Kidney (tissue), 14 donors: ENCODE measurements around the gene P3H3. TPM values are rescaled to one million over a fixed set of nuclear protein-coding genes. Genes with fewer than 3 reads are reported as not detected.
A peak's percentile ranks its signal among the peaks of the same experiment; 100 is the strongest.

Experiments used
- DNase-seq, 5 donors: peaks; one replicate each; pipeline ENCODE4 v3.0.0-alpha.2; 2013 to 2020
- FAIRE-seq: peaks from 2 replicates; lab custom pipeline; 2012; peaks lifted over from hg19 to GRCh38; lab: Jason Lieb, UNC
- H3K27ac ChIP-seq, 2 donors: one replicate each; pipeline ENCODE4 v1.7.0; 2013; ENCODE audit warnings: low read depth in 2 of 2, low read length in 2 of 2, inconsistent platforms in 1 of 2
- H3K27me3 ChIP-seq: one replicate; pipeline ENCODE4 v1.7.1; 2013; ENCODE audit warnings: low read length, inconsistent platforms; ENCODE audit not compliant: control insufficient read depth, insufficient read depth
- H3K36me3 ChIP-seq, 3 donors: one replicate each; pipeline versions ENCODE4 v1.7.0 to v1.7.1; 2013; ENCODE audit warnings: low read length in 3 of 3, control low read depth in 1 of 3, inconsistent platforms in 1 of 3; ENCODE audit not compliant: insufficient read depth in 3 of 3, control insufficient read depth in 2 of 3
- H3K4me1 ChIP-seq, 3 donors: one replicate each; pipeline versions ENCODE4 v1.7.0 to v1.7.1; 2013; ENCODE audit warnings: low read length in 3 of 3, inconsistent platforms in 1 of 3, low read depth in 1 of 3; ENCODE audit not compliant: control insufficient read depth in 2 of 3, insufficient read depth in 2 of 3
- H3K4me3 ChIP-seq, 3 donors: one replicate each; pipeline versions ENCODE4 v1.7.0 to v1.8.1; 2013; ENCODE audit warnings: low read length in 3 of 3, control low read depth in 1 of 3, inconsistent platforms in 1 of 3
- H3K9ac ChIP-seq, 3 donors: one replicate each; pipeline versions ENCODE4 v1.7.0 to v1.7.1; 2013; ENCODE audit warnings: low read length in 3 of 3, control low read depth in 1 of 3, inconsistent platforms in 1 of 3
- H3K9me3 ChIP-seq, 3 donors: one replicate each; pipeline versions ENCODE4 v1.7.0 to v1.7.1; 2013; ENCODE audit warnings: low read length in 3 of 3, control low read depth in 1 of 3, inconsistent platforms in 1 of 3; ENCODE audit not compliant: control insufficient read depth in 2 of 3, insufficient read depth in 1 of 3
- intact Hi-C: fragments of 100-400 bp; cut with DNase I; formaldehyde crosslinking; loops from one replicate; pipeline ENCODE4 v1.11.1; 2022
- polyA plus RNA-seq: library from polyadenylated mRNA; stranded (reverse); fragments of 350-450 nt; fragmentation: Illumina TruSeq; extraction: RNeasy Lipid Tissue Mini Kit (QIAGEN cat#74804); gene quantifications from one replicate; pipeline ENCODE4 v1.2.3, GENCODE V29; 2014; ENCODE audit warnings: low read depth, low replicate concordance; ENCODE audit not compliant: insufficient read depth
- total RNA-seq: library from RNA; stranded (reverse); fragmentation: NEBNext Ultra II Directional; extraction: Animal tissue kit (Norgen Biotek cat#: 25700); gene quantifications from one replicate; pipeline ENCODE4 v1.2.1, GENCODE V29; 2021
- TF ChIP-seq, protein P1 (sequence below): IDR thresholded peaks from 3 replicates; pipeline ENCODE4 v1.5.1; 2012; ENCODE audit warnings: mild to moderate bottlenecking, moderate library complexity, borderline replicate concordance; ENCODE audit not compliant: insufficient read depth; ENCODE audit errors: extremely low read depth
- donor health status: control.
- donor health status: control.
- donor health status: control.
- donor health status: control.
- donor health status: control.
- donor health status: DM: yes; HTN: yes; CAD: no.
- donor health status: Normal renal cell carcinoma (clear cell type).

Gene P3H3
- total and polyA plus RNA-seq, 2 donors from 2014 or later = 17.0 to 18.5 TPM

DNA sequence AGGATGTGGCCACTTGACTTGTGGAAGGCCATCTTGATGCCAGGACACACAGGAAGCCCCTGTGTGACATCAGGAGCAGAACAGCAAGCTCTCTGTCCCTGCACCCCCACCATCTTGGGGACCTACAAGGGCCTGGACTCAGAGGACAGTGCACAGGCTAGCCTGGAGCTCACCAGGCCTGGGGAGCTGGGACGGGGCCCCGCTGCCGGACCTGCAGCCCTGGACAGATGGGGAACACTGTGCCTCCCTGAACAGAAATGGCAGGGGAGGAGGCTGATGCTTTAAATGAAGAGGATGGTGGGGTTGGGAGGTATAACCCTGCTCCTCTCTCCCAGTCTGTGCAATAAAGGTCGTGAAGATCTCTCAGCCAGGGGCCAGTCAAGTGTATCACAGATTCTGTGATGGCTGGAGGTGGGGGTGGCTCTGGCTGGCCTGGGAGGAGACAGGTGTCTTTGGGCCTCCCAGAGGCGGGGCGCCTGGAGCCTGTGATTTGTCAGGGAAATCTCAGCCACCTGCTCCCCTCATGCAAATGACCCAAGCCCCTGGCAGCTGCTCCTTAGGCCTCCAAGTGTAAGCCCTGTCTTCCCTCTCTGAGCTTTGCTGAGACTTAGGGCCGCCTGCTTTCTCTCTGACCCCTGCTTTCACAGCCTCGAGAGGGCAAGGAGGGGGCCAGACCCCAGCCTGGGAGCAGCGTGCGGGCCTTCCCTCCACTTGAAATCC, 11.4 kb downstream of the P3H3 start:
- DNase-seq (no peak), FAIRE-seq (no peak)
- no peaks in the 10 kb centered on the region for H3K27me3 ChIP-seq
- H3K9ac ChIP-seq = no peak overlapping the region
- H3K36me3 ChIP-seq = peaks cover 0 to 9% (median 0%) of the 10 kb centered on the region in 3 donors
- TF ChIP-seq, protein P1, sequence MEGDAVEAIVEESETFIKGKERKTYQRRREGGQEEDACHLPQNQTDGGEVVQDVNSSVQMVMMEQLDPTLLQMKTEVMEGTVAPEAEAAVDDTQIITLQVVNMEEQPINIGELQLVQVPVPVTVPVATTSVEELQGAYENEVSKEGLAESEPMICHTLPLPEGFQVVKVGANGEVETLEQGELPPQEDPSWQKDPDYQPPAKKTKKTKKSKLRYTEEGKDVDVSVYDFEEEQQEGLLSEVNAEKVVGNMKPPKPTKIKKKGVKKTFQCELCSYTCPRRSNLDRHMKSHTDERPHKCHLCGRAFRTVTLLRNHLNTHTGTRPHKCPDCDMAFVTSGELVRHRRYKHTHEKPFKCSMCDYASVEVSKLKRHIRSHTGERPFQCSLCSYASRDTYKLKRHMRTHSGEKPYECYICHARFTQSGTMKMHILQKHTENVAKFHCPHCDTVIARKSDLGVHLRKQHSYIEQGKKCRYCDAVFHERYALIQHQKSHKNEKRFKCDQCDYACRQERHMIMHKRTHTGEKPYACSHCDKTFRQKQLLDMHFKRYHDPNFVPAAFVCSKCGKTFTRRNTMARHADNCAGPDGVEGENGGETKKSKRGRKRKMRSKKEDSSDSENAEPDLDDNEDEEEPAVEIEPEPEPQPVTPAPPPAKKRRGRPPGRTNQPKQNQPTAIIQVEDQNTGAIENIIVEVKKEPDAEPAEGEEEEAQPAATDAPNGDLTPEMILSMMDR = no peak
- no peak overlapping the region for H3K4me3 ChIP-seq
- intact Hi-C loops = no loop called here
- H3K9me3 ChIP-seq = no peaks in the 10 kb centered on the region
- no peaks in the 10 kb centered on the region for H3K4me1 ChIP-seq
- no peak overlapping the region for H3K27ac ChIP-seq

DNA sequence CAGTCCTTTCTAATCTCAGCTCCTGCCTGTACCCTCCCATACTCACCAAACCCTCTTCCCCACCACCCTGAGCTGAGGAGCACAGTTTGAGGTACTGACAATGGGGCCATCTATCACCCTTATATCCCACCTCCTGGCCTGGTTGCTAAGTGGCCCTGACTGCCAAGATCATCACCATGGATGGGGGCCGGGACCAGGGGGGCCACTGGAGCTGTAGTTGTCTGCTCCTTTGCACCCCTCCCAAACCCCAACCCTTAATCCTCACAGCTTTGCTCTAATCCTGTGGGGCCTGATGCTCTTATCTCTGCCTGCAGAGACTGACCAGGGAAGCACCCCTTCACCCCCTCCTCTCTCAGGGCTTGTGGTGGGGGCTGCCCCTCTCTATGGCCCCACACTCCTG, 12.1 kb downstream of the P3H3 start:
- H3K9me3 ChIP-seq = no peaks in the 10 kb centered on the region
- H3K27ac ChIP-seq = no peak overlapping the region
- no peak overlapping the region for H3K4me3 ChIP-seq
- TF ChIP-seq, protein P1 = no peak
- H3K9ac ChIP-seq = no peak overlapping the region
- intact Hi-C loops = no loop called here
- no peak for DNase-seq
- no peaks in the 10 kb centered on the region for H3K27me3 ChIP-seq
- no peaks in the 10 kb centered on the region for H3K4me1 ChIP-seq
- H3K36me3 ChIP-seq = peaks cover 0 to 9% (median 0%) of the 10 kb centered on the region in 3 donors
- no peak for FAIRE-seq

- no peaks in the 10 kb centered on the region for H3K27me3 ChIP-seq
- FAIRE-seq (no peak), DNase-seq (peak in 2 of 5 donors; percentile 51 to 80)
- H3K4me1 ChIP-seq = no peaks in the 10 kb centered on the region
- TF ChIP-seq, protein P1 = no peak
- no peak within 1 kb of the TSS for H3K9ac ChIP-seq
- peaks cover 0 to 9% (median 0%) of the 10 kb centered on the region in 3 donors for H3K36me3 ChIP-seq
- H3K9me3 ChIP-seq = no peaks in the 10 kb centered on the region
- no peak within 1 kb of the TSS for H3K4me3 ChIP-seq
- no peak within 1 kb of the TSS for H3K27ac ChIP-seq
- intact Hi-C loops = no loop called here
Measured at GRCh38 chr12:6840761-6841515, 12.7 kb downstream of the P3H3 start, which contains the start of gene GNB3. Gene GNB3, plus strand, starts transcription at chr12:6840925. Its CDS starts 363 bp downstream, at chr12:6841288.
